Osteoblast (primary cell): ENCODE measurements around the gene CCDC170. TPM values are rescaled to one million over a fixed set of nuclear protein-coding genes. Genes with fewer than 3 reads are reported as not detected.
A peak's percentile ranks its signal among the peaks of the same experiment; 100 is the strongest.

ENCODE experiments used
- DNase-seq: peaks from one replicate; pipeline ENCODE4 v3.0.0; 2011; ENCODE audit warnings: low spot score, mixed read lengths; ENCODE audit not compliant: insufficient read length; ENCODE audit errors: missing footprints
- H2AFZ ChIP-seq: 2 replicates; pipeline ENCODE4 v1.6.0; 2011; ENCODE audit warnings: mild to moderate bottlenecking, low read length
- H3K27ac ChIP-seq: 2 replicates; pipeline ENCODE4 v1.5.1; 2011; ENCODE audit warnings: mild to moderate bottlenecking, low read depth, low read length, moderate library complexity
- H3K27me3 ChIP-seq: 2 replicates; pipeline ENCODE4 v1.6.0; 2012; ENCODE audit warnings: mild to moderate bottlenecking, control low read depth, inconsistent platforms, low read length, moderate library complexity; ENCODE audit not compliant: insufficient read depth
- H3K36me3 ChIP-seq: 2 replicates; pipeline ENCODE4 v1.5.1; 2011; ENCODE audit warnings: mild to moderate bottlenecking, low read length, control low read depth, moderate library complexity; ENCODE audit not compliant: insufficient read depth
- H3K4me1 ChIP-seq: 2 replicates; pipeline ENCODE4 v1.5.1; 2011; ENCODE audit warnings: mild to moderate bottlenecking, low read length, control low read depth, moderate library complexity; ENCODE audit not compliant: insufficient read depth
- H3K4me2 ChIP-seq: 2 replicates; pipeline ENCODE4 v1.6.0; 2011; ENCODE audit warnings: mild to moderate bottlenecking, low read length; ENCODE audit not compliant: insufficient read depth
- H3K4me3 ChIP-seq: fragments of 200-600 bp; sonication (generic); 3 replicates; pipeline ENCODE4 v1.5.1; 2012; ENCODE audit warnings: mild to moderate bottlenecking, low read length, inconsistent platforms; ENCODE audit not compliant: insufficient read depth
- H3K79me2 ChIP-seq: 2 replicates; pipeline ENCODE4 v1.6.0; 2012; ENCODE audit warnings: mild to moderate bottlenecking, low read length, control low read depth, inconsistent platforms; ENCODE audit not compliant: insufficient read depth
- H3K9me3 ChIP-seq: 2 replicates; pipeline ENCODE4 v1.5.1; 2011; ENCODE audit warnings: low read depth, low read length, control low read depth
- H4K20me1 ChIP-seq: 2 replicates; pipeline ENCODE4 v1.6.0; 2012; ENCODE audit warnings: mild to moderate bottlenecking, low read length, control low read depth; ENCODE audit not compliant: insufficient read depth
- CTCF ChIP-seq: IDR thresholded peaks from 2 replicates; pipeline ENCODE4 v1.5.1; 2011; ENCODE audit warnings: mild to moderate bottlenecking, low read depth, low read length, moderate library complexity; ENCODE audit errors: extremely low read depth
- small RNA-seq: library from RNA; depleted of rRNA; stranded (forward); fragments of <200 nt; gene quantifications from one replicate; pipeline ENCODE3, GENCODE V24; 2012
- total RNA-seq: library from RNA; depleted of rRNA; stranded (reverse); fragments of >200 nt; gene quantifications from 2 replicates; pipeline ENCODE4 v1.2.3, GENCODE V29; 2012

Gene CCDC170
- total RNA-seq, 1 donor: 1.8 TPM

GRCh38 chr6:151669208-151669560, 175.4 kb downstream of the CCDC170 start:
- H3K79me2 ChIP-seq: no peaks in the 10 kb centered on the region
- H3K27me3 ChIP-seq: peaks cover 5% of the 10 kb centered on the region
- H3K4me2 ChIP-seq: peak overlapping the region; percentile 24
- H3K4me1 ChIP-seq: peaks cover 10% of the 10 kb centered on the region
- no peak overlapping the region for H3K4me3 ChIP-seq
- H3K36me3 ChIP-seq: no peaks in the 10 kb centered on the region
- no peaks in the 10 kb centered on the region for H3K9me3 ChIP-seq
- TF ChIP-seq CTCF: no peak
- no peak overlapping the region for H3K27ac ChIP-seq
- DNase-seq: no peak
- H2AFZ ChIP-seq: peak overlapping the region; percentile 59
- no peaks in the 10 kb centered on the region for H4K20me1 ChIP-seq

GRCh38 chr6:151670116-151670515, 176.3 kb downstream of the CCDC170 start:
- no peak for DNase-seq
- H3K27ac ChIP-seq: no peak overlapping the region
- no peak for TF ChIP-seq CTCF
- no peaks in the 10 kb centered on the region for H4K20me1 ChIP-seq
- no peaks in the 10 kb centered on the region for H3K9me3 ChIP-seq
- H3K4me1 ChIP-seq: peaks cover 10% of the 10 kb centered on the region
- no peaks in the 10 kb centered on the region for H3K36me3 ChIP-seq
- H3K79me2 ChIP-seq: no peaks in the 10 kb centered on the region
- H3K27me3 ChIP-seq: no peaks in the 10 kb centered on the region
- no peak overlapping the region for H3K4me2 ChIP-seq
- H3K4me3 ChIP-seq: no peak overlapping the region
- no peak overlapping the region for H2AFZ ChIP-seq

Small RNAs within 50 kb of the gene (small RNA-seq; reads per million reads assigned to genes)
- gene RNU6-813P: not detected

Other genes starting within 250 kb of the CCDC170 start
- gene ZBTB2, start 102.5 kb upstream of the CCDC170 start, total RNA-seq: 7.1 and 8.7 TPM in 2 replicates
- 55.7 and 56.5 TPM in 2 replicates for gene RMND1, start 41.9 kb upstream of the CCDC170 start, total RNA-seq